H9 (cell line): Measurements from ENCODE around the gene ATP1A3. TPM values are rescaled to one million over a fixed set of nuclear protein-coding genes. Genes with fewer than 3 reads are reported as not detected.

ENCODE experiments used
- DNase-seq: peaks from one replicate; pipeline ENCODE4 v3.0.0-alpha.2; 2017
- H2AFZ ChIP-seq: one replicate; pipeline ENCODE4 v1.6.1; 2013; ENCODE audit warnings: mild to moderate bottlenecking, low read length, control low read depth, moderate library complexity
- H2AK5ac ChIP-seq: 2 replicates; pipeline ENCODE4 v1.6.1; 2013; ENCODE audit warnings: low read length, control low read depth, mixed read lengths; ENCODE audit not compliant: insufficient read length
- H2BK120ac ChIP-seq: one replicate; pipeline ENCODE4 v1.6.1; 2013; ENCODE audit warnings: low read depth, mild to moderate bottlenecking, low read length, control low read depth, inconsistent platforms; ENCODE audit not compliant: poor library complexity, severe bottlenecking
- H2BK12ac ChIP-seq: 2 replicates; pipeline ENCODE4 v1.6.1; 2013; ENCODE audit warnings: low read length, control low read depth, mixed read lengths, low read depth; ENCODE audit not compliant: insufficient read length
- H2BK15ac ChIP-seq: 2 replicates; pipeline ENCODE4 v1.6.1; 2013; ENCODE audit warnings: low read depth, low read length, control low read depth
- H2BK20ac ChIP-seq: one replicate; pipeline ENCODE4 v1.6.1; 2013; ENCODE audit warnings: low read depth, mild to moderate bottlenecking, low read length, control low read depth, inconsistent platforms; ENCODE audit not compliant: poor library complexity, severe bottlenecking
- H2BK5ac ChIP-seq: 2 replicates; pipeline ENCODE4 v1.6.1; 2013; ENCODE audit warnings: low read length, control low read depth, mixed read lengths; ENCODE audit not compliant: insufficient read length
- H3K14ac ChIP-seq: 2 replicates; pipeline ENCODE4 v1.6.1; 2013; ENCODE audit warnings: low read length, control low read depth; ENCODE audit not compliant: insufficient read depth
- H3K18ac ChIP-seq: 2 replicates; pipeline ENCODE4 v1.6.1; 2013; ENCODE audit warnings: low read depth, mild to moderate bottlenecking, mixed read lengths, low read length, control low read depth; ENCODE audit not compliant: insufficient read length
- H3K23ac ChIP-seq: 2 replicates; pipeline ENCODE4 v1.6.1; 2013; ENCODE audit warnings: low read length, control low read depth, mixed read lengths, low read depth; ENCODE audit not compliant: insufficient read length
- H3K23me2 ChIP-seq: 2 replicates; pipeline ENCODE4 v1.6.1; 2013; ENCODE audit warnings: low read depth, mild to moderate bottlenecking, mixed read lengths, low read length, control low read depth; ENCODE audit not compliant: insufficient read length, poor library complexity, severe bottlenecking
- H3K27ac ChIP-seq: 2 replicates; pipeline ENCODE4 v1.5.1; 2013; ENCODE audit warnings: low read length, control low read depth, mixed read lengths, low read depth; ENCODE audit not compliant: insufficient read length
- H3K27me3 ChIP-seq: 2 replicates; pipeline ENCODE4 v1.6.1; 2013; ENCODE audit warnings: low read length, control low read depth, inconsistent platforms; ENCODE audit not compliant: insufficient read depth
- H3K4ac ChIP-seq: 2 replicates; pipeline ENCODE4 v1.6.1; 2013; ENCODE audit warnings: low read depth, mild to moderate bottlenecking, control low read depth, inconsistent platforms, low read length, moderate library complexity
- H3K4me1 ChIP-seq: 2 replicates; pipeline ENCODE4 v1.6.1; 2013; ENCODE audit warnings: low read length, control low read depth, inconsistent platforms; ENCODE audit not compliant: insufficient read depth
- H3K4me2 ChIP-seq: 2 replicates; pipeline ENCODE4 v1.6.1; 2013; ENCODE audit warnings: low read length, control low read depth, mixed read lengths; ENCODE audit not compliant: insufficient read length, insufficient read depth
- H3K56ac ChIP-seq: 2 replicates; pipeline ENCODE4 v1.6.1; 2013; ENCODE audit warnings: low read depth, mild to moderate bottlenecking, mixed read lengths, low read length, control low read depth; ENCODE audit not compliant: insufficient read length
- H3K79me1 ChIP-seq: 2 replicates; pipeline ENCODE4 v1.6.1; 2013; ENCODE audit warnings: low read depth, mild to moderate bottlenecking, moderate library complexity, low read length, control low read depth, inconsistent platforms; ENCODE audit not compliant: insufficient read depth, poor library complexity, severe bottlenecking
- H3K79me2 ChIP-seq: 2 replicates; pipeline ENCODE4 v1.6.1; 2013; ENCODE audit warnings: low read length, control low read depth, inconsistent platforms; ENCODE audit not compliant: insufficient read depth
- H3K9ac ChIP-seq: 2 replicates; pipeline ENCODE4 v1.6.1; 2013; ENCODE audit warnings: low read length, control low read depth, mixed read lengths; ENCODE audit not compliant: insufficient read length; ENCODE audit errors: extremely low read depth
- H3K9me3 ChIP-seq: one replicate; pipeline ENCODE4 v1.6.1; 2013; ENCODE audit warnings: low read depth, low read length, inconsistent platforms; ENCODE audit not compliant: control insufficient read depth
- H3T11ph ChIP-seq: one replicate; pipeline ENCODE4 v1.6.1; 2013; ENCODE audit warnings: mild to moderate bottlenecking, low read length, control low read depth, inconsistent platforms
- H4K20me1 ChIP-seq: one replicate; pipeline ENCODE4 v1.6.1; 2013; ENCODE audit not compliant: control insufficient read depth, insufficient read length, insufficient read depth
- H4K5ac ChIP-seq: 2 replicates; pipeline ENCODE4 v1.6.1; 2013; ENCODE audit warnings: low read depth, mild to moderate bottlenecking, mixed read lengths, low read length, control low read depth; ENCODE audit not compliant: insufficient read length
- H4K8ac ChIP-seq: replicated peaks from 2 replicates; pipeline ENCODE4 v1.6.1; 2013; ENCODE audit warnings: low read length, control low read depth, mixed read lengths, low read depth; ENCODE audit not compliant: insufficient read length
- H4K91ac ChIP-seq: 2 replicates; pipeline ENCODE4 v1.6.1; 2013; ENCODE audit warnings: low read depth, mild to moderate bottlenecking, moderate library complexity, mixed read lengths, low read length, control low read depth; ENCODE audit not compliant: insufficient read length
- H3K27ac Mint-ChIP-seq, 3 experiments: 2 replicates in 2 of 3; 3 replicates in 1 of 3; pipeline ENCODE4 v1.8.0; 2020 to 2021; ENCODE audit warnings: mixed read lengths in 3 of 3, mild to moderate bottlenecking in 1 of 3, moderate library complexity in 1 of 3
- H3K27me3 Mint-ChIP-seq: 2 replicates; pipeline ENCODE4 v1.8.0; 2021; ENCODE audit warnings: low read depth, mild to moderate bottlenecking, moderate library complexity, mixed read lengths
- H3K36me3 Mint-ChIP-seq, 3 experiments: 2 replicates in 2 of 3; 3 replicates in 1 of 3; pipeline ENCODE4 v1.8.0; 2020 to 2021; ENCODE audit warnings: low read depth in 3 of 3, mixed read lengths in 3 of 3; ENCODE audit not compliant: insufficient read depth in 1 of 3
- H3K4me1 Mint-ChIP-seq, 2 experiments: 2 replicates each; pipeline ENCODE4 v1.8.0; 2020; ENCODE audit warnings: mixed read lengths in 2 of 2
- H3K4me3 Mint-ChIP-seq, 2 experiments: 2 replicates in 1 of 2; 3 replicates in 1 of 2; pipeline ENCODE4 v1.8.0; 2020 to 2021; ENCODE audit warnings: mild to moderate bottlenecking in 2 of 2, mixed read lengths in 2 of 2, moderate library complexity in 1 of 2
- H3K9me3 Mint-ChIP-seq, 2 experiments: 2 replicates in 1 of 2; 3 replicates in 1 of 2; pipeline ENCODE4 v1.8.0; 2020; ENCODE audit warnings: mild to moderate bottlenecking in 2 of 2, mixed read lengths in 2 of 2, moderate library complexity in 1 of 2
- CTCF ChIP-seq: fragments of 200-600 bp; sonication (generic); conservative IDR thresholded peaks from 3 replicates; pipeline ENCODE4 v1.8.0; 2021; ENCODE audit warnings: antibody characterized with exemption, mild to moderate bottlenecking
- WGBS: extraction: QIAGEN DNeasy Blood & Tissue Kit; methylation state at CpG from one replicate; pipeline ENCODE4 v1.1.7; 2013; ENCODE audit warnings: missing lambda C conversion rate, low lambda C conversion rate, mixed read lengths; ENCODE audit not compliant: insufficient read length; ENCODE audit errors: extremely low coverage; 5-methylcytosine and 5-hydroxymethylcytosine counted together
- total RNA-seq: library from RNA; stranded (reverse); gene quantifications from 2 replicates; pipeline ENCODE4 v1.2.1, GENCODE V29; 2021

The ATP1A3 gene
- total RNA-seq, 1 experiment from 2014 or later, result 11.6 TPM

DNA sequence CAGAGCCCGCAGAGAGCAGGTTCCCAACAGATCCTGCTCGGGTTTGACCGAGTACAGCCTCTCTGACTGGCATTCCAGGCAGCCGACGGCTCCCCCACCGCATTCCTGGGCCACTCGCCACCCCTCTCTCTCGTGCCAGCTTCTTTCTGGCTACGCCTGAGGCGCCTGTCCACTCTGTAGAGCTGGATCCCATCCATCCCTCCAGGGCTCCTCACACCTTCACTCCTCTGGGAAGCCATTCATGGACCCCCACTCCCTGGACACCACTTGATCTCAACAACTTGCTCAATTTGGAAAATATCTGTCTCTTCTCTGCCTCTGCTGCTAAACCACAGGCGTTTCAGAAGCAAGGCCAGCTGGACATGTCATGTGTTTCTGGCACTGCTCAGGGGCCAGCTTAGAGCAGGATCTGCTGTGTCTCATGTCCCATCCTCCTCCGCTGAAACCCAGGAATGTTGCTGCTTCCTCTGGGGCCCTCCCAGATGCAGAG, 30.6 kb upstream of the ATP1A3 start:
- H3K4me3 Mint-ChIP-seq, result no peak overlapping the region
- Histone ChIP-seq H2BK5ac (no peak overlapping the region), H3K23me2 (no peaks in the 10 kb centered on the region), H2BK120ac (no peak overlapping the region), H3T11ph (no peak overlapping the region), H4K5ac (no peak overlapping the region), H4K91ac (no peak overlapping the region), H2BK20ac (no peak overlapping the region), H2BK12ac (no peak overlapping the region), H2AFZ (no peak overlapping the region), H4K20me1 (no peaks in the 10 kb centered on the region), H3K79me2 (no peaks in the 10 kb centered on the region), H3K4ac (no peak overlapping the region), H3K23ac (no peak overlapping the region), H3K18ac (no peak overlapping the region), H3K56ac (no peak overlapping the region), H2BK15ac (no peak overlapping the region), H3K9me3 (no peaks in the 10 kb centered on the region), H3K4me1 (no peaks in the 10 kb centered on the region), H4K8ac (no peak overlapping the region), H3K4me2 (no peak overlapping the region), H3K79me1 (no peaks in the 10 kb centered on the region), H3K27ac (no peak overlapping the region), H3K27me3 (no peaks in the 10 kb centered on the region), H3K9ac (no peak overlapping the region), H3K14ac (no peak overlapping the region), H2AK5ac (no peak overlapping the region)
- H3K9me3 Mint-ChIP-seq, result no peaks in the 10 kb centered on the region
- no peaks in the 10 kb centered on the region; the same call in 1 of the 2 replicates for H3K27me3 Mint-ChIP-seq
- peaks cover 26 to 52% (median 45%) of the 10 kb centered on the region in 3 experiments; a peak in 6 of 7 replicates for H3K36me3 Mint-ChIP-seq
- WGBS, result no CpG with 5 or more reads among the region's 12 CpGs
- DNase-seq, result no peak
- TF ChIP-seq CTCF, result no peak
- peak overlapping the region in 2 of 3 experiments; percentile 18 to 23; a peak in 1 of 7 replicates for H3K27ac Mint-ChIP-seq
- H3K4me1 Mint-ChIP-seq, result peaks cover 9 to 12% of the 10 kb centered on the region in 2 experiments
